Left hindlimb (tissue), 1 donor: ENCODE data around the gene ATP13A3.
A peak's percentile ranks its signal among the peaks of the same experiment; 100 is the strongest.

Experiments
- DNase-seq: peaks from one replicate; pipeline ENCODE4 v3.0.0-alpha.2; 2018

ATP13A3 gene

DNA sequence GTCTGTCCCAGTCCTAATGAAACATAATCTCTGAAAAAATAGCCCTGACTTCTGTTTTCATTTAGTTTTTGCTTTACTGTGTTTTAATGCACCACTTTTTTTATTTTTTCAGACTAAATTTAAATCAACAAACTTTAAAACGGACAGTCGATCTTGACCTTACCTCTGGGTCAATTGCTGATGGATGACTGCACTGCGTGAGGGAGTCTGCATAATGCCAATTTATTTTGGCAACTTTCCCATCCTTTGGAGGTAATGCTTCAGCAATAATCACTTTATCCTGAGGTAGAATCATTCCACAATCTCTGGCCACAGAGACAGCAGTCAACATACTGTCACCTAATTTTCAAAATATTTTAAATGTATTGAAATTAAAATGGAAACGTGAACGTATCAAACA lies 55.2 kb downstream of the ATP13A3 start:
- DNase-seq: no peak

DNA sequence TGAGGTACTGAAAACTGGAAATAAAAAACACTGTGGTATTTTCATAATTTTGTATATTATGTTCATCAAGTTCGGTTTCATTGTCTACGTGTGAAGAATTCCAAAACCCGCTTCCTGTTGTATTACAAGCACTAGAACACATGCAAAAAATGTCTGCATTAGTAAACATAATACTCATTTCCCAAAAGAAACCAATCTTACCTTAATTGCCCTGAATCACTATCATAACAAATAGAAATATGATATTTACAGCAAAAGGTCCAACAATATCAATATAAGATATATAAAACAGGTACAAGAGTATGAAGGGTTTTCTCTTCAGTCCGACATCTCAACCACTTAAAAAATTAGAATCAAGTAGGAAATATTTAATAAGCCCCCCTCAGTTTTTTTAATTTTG lies 61.4 kb downstream of the ATP13A3 start:
- no peak for DNase-seq

DNA sequence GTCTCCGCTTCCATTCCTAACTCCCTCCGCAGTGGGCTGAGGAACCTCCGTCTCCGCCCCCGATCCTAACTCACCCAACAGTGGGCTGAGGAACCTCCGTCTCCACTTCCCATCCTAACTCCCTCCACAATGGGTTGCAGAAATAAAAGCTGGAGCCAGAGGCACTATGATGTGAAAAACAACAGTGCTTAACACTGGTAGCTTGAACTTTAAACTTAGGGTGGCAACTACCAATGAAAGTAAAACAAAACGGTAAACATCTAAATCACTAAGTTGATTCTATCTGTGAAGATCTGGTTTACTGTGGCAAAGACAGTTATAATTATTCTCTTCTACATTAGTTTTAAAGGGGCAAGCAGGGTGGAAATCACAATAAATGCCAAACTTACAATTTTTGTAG lies 61.8 kb downstream of the ATP13A3 start:
- DNase-seq: no peak

DNA sequence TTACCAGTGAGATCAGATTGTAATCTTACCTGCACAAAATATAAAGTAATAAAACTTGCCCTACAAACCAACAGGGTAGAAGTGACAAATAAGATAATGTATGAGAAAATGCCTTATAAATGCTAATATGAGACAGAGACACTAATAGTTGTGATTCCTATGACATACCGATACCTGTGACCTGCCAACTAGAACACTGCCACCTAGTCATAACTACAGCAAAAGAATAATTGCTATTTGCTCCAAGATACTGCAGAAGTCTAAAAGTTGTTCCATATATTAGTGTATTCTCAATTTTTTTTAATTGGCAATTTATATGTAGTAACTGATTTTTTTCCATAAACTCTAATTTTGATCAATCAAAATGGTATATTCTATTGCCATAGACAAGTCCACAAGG lies 62.4 kb downstream of the ATP13A3 start:
- no peak for DNase-seq

- no peak for DNase-seq
These were observed 63.5 kb downstream of the ATP13A3 start for GRCh38 chr3:194423317-194423716.

DNA sequence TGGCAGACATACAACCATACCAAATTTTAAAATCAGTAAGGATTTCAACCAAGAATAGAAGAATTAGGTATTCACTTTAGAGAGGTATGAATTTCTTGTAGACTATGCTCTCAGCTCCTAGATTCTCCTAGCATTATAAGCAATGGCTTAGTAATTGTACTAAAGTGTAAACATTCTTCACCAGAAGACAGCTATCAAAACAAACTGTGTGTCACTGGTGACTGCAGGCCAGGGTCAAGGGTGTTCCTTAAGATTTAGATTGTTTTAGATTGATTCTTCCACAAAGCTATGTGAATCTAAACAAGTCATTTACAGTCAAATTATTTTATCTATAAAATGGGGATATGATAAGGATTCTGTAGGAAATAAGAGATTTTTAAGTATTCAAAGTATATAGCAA lies 64.6 kb downstream of the ATP13A3 start:
- DNase-seq: no peak

DNA sequence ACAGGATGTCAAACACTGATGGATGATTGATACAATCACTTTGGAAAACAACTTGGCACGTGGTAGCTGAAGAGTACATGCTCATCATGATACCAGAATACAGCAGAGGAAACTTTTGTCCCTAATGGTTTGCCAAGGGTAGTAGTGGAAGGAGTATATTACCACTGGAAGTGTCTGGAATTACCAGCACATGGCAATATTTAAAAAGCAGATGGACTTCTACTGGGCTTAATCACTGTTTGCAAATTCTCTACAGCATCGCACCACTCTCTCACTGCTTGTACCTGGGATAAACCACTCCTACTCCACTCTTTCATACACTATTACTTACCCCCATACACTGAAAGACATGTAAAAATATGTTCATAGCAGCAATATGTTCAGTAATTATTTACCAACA lies 68.1 kb downstream of the ATP13A3 start:
- no peak for DNase-seq

DNA sequence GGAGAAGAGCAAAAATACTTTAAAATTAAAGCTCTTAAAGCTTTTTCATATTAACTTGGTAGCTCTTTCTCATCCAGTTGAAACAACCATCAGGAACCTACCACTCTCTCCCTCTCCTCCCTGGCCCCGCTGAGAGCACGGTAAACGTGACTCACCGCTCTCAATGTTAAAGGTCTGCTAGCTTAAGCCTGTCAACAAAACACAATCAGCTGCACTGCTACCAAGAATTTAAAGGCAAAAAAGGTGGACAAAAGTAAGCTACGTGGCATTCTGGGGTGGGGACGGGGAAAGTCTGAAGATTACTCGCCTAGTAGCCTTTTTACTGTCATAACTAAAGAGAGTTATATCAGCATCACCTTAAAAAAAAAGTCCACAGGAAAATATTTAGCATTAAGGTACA lies 79.4 kb downstream of the ATP13A3 start:
- DNase-seq: no peak

- DNase-seq: no peak
These were observed 81.0 kb downstream of the ATP13A3 start for GRCh38 chr3:194405766-194406165.

- no peak for DNase-seq
These were observed 82.2 kb downstream of the ATP13A3 start for GRCh38 chr3:194404365-194405140.

- DNase-seq: no peak
These were observed 84.9 kb downstream of the ATP13A3 start for GRCh38 chr3:194401868-194402329.

- DNase-seq: no peak
These were observed 85.5 kb downstream of the ATP13A3 start for GRCh38 chr3:194401346-194401745.

DNA sequence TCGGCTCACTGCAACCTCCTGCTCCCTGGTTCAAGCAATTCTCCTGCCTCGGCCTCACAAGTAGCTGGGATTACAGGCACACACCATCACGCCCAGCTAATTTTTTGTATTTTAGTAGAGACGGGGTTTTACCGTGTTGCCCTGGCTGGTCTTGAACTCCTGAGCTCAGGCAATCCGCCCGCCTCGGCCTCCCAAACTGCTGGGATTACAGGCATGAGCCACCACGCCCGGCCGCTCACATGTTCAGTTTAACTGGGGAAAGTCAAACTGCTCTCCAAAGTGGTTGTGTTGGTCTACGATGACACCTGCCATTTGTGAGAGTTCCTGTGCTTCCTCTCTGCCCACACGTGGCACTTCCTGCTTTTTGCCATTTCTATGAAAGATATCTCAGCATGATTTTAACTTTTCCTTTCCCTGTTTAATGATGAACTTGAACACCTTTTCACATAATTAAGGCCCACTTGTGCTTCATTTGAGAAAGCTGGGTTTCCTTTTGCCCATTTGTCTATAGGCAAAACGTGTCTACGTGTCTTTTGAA lies 86.9 kb downstream of the ATP13A3 start:
- no peak for DNase-seq

- no peak for DNase-seq
These were observed 87.6 kb downstream of the ATP13A3 start, which contains the start of gene GP5 for GRCh38 chr3:194399166-194399565. Gene GP5, minus strand, starts transcription at chr3:194399266. Its CDS starts 984 bp downstream, at chr3:194398282.

DNA sequence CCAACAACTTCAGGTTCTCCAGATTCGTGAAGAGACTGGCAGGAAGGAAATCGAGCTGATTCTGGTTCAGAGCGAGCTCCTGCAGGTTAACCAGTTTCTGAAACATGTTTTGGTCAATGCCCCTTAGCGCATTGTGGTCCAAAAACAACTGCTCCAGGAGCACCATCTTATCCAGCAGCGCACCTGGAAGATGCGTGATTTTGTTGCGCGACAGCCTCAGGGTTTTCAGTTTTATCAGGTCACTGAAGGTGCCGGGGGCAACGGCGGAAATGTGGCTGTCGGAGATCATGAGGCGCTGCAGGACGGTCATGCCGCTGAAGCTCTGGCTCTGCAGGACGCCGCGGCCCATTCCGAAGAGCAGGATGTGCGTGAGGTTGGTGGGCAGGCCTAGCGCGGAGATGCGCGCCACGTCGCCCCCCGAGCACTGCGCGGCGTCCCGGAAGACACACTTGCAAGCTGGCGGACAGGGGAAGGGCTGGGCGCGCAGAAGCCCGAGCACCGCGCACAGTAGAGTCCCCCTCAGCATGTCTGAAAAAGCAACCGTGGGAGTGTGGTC lies 89.0 kb downstream of the ATP13A3 start:
- no peak for DNase-seq

- DNase-seq: no peak
These were observed 89.7 kb downstream of the ATP13A3 start for GRCh38 chr3:194396859-194397756.

DNA sequence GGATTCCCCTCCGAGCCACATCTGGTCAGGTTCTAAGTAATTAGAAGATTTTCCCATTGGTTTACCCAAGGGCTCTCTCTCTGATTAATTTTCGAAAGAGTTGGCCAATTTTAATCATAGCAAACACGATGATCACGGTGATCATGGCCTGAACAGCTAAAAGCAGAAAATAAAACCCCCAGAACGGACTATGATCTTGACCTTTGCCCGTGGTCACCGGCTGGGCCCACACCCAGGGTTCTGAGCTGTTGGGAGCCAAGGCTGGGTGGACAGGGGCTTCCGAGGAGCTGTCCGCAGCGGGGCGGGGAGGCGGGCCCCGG lies 90.3 kb downstream of the ATP13A3 start:
- no peak for DNase-seq

GRCh38 chr3:194395778-194396538 lies 90.8 kb downstream of the ATP13A3 start:
- peak; percentile 83 for DNase-seq

DNA sequence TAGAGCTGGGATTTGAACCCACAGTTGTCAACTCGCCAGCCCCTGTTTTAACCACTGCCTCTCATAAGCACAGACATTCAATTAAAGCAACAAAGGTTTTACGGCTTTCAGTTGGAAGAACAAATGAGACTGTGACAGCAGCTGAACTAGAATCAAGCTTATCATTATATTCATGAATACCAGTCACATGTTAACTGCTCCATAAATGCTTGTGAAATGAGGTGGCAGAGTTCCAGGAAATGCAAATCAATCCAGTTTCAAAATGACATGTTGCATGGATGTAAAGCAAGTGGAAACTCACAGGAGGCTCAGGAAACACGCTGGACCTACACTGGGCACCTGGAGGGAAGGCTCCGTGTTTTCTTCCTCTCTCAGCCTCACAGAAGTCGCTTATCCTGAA lies 91.6 kb downstream of the ATP13A3 start:
- no peak for DNase-seq

DNA sequence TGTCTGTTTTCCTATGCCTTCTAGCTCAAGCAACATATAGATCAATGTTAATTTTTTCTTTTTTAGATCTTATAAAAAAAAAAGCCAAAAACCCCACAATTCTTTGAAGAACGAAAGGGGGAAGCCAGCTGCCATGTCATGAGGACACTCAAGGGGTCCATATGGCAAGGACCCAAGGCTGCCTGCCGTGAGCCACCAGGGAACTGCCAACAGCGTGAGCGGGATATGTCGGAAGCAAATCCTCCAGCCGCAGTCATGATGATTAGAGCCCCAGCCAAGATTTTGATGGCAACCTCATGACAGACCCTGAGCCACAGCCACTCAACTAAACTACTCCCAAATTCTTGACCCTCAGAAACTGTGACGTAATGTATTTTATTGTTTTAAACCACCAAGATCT lies 94.2 kb downstream of the ATP13A3 start:
- DNase-seq: no peak

- DNase-seq: no peak
These were observed 96.0 kb downstream of the ATP13A3 start for GRCh38 chr3:194390835-194391234.

DNA sequence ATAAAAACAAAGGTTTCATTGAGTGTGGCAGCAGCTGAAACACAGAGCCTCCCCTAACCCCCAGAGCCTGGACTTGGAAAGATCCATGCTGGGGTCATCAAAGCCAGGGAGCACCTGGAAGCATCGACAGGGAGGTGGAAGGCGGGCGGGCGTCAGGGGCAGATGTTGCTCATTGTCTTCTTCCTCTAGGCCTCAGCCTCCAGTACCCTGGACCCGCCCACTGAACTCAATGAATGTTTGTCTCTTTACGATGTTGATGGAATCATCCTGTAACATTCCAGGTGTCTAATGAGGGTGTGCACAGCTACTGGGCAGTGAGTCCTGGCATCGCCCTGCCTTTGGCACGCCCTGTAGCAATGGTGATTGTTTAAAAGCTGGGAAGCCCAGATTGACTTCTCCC lies 97.5 kb downstream of the ATP13A3 start:
- no peak for DNase-seq

- DNase-seq: no peak
These were observed 98.8 kb downstream of the ATP13A3 start for GRCh38 chr3:194387926-194388418.
